Esophagus squamous epithelium (tissue), 5 donors: ENCODE results near the gene SAP30L. TPM values are rescaled to one million over a fixed set of nuclear protein-coding genes. Genes with fewer than 3 reads are reported as not detected.

Experiments used
- DNase-seq: peaks from one replicate; lab custom pipeline; 2025; lab: John Stamatoyannopoulos, UW
- H3K27ac ChIP-seq, 4 donors: fragments of 200-600 bp; sonication (generic); one replicate each; pipeline ENCODE4 v1.5.1; 2016 to 2019; ENCODE audit warnings: mild to moderate bottlenecking in 1 of 4
- H3K27me3 ChIP-seq, 4 donors: fragments of 200-600 bp; sonication (generic); 1 replicate in 3 of 4; 2 replicates in 1 of 4; pipeline versions ENCODE4 v1.5.1 to v1.6.0; 2017 to 2021; ENCODE audit warnings: antibody characterized with exemption in 1 of 4
- H3K36me3 ChIP-seq, 3 donors: fragments of 200-600 bp; sonication (generic); one replicate each; pipeline ENCODE4 v1.5.1; 2016 to 2019
- H3K4me1 ChIP-seq, 3 donors: fragments of 200-600 bp; sonication (generic); one replicate each; pipeline ENCODE4 v1.5.1; 2017 to 2019
- H3K4me3 ChIP-seq, 4 donors: fragments of 200-600 bp; sonication (generic); 1 replicate in 3 of 4; 2 replicates in 1 of 4; pipeline ENCODE4 v1.5.1; 2016 to 2019; ENCODE audit warnings: mild to moderate bottlenecking in 2 of 4, moderate library complexity in 1 of 4
- H3K9me3 ChIP-seq, 3 donors: fragments of 200-600 bp; sonication (generic); one replicate each; pipeline ENCODE4 v1.5.1; 2016 to 2019
- CTCF ChIP-seq, 6 experiments: fragments of 450-650 bp in 4 of 6; fragments of 200-600 bp in 2 of 6; sonication (generic) in 2 of 6; IDR thresholded peaks; one replicate each; pipeline ENCODE4 v1.5.1; 2016 to 2019; ENCODE audit warnings: antibody characterized with exemption in 6 of 6, mild to moderate bottlenecking in 4 of 6, moderate library complexity in 4 of 6
- POLR2A ChIP-seq, 4 donors: fragments of 450-650 bp; IDR thresholded peaks; one replicate each; pipeline ENCODE4 v1.6.1; 2017; ENCODE audit warnings: antibody characterized with exemption in 4 of 4, mild to moderate bottlenecking in 4 of 4, moderate library complexity in 3 of 4
- WGBS, 2 donors: methylation state at CpG; one replicate each; pipeline ENCODE4 v1.1.5; 2018; 5-methylcytosine and 5-hydroxymethylcytosine counted together
- intact Hi-C: fragments of 100-400 bp; cut with DNase I; formaldehyde crosslinking; loops from one replicate; pipeline ENCODE4 v1.15.0; 2022
- total RNA-seq, 4 donors: library from RNA; depleted of rRNA; stranded (reverse); fragments of >200 nt; gene quantifications; one replicate each; pipeline ENCODE4 v1.1.0, GENCODE V29; 2016
- donor health status: DM: yes; HTN: yes; CAD: no.

The SAP30L gene
- total RNA-seq, 4 donors from 2014 or later: 11.1 to 32.0 (median 12.0) TPM

GRCh38 chr5:154498591-154498990 lies 52.8 kb downstream of the SAP30L start:
- WGBS, 2 donors: 78 to 100% methylated on average over 1 of the region's 1 CpG
- no peaks in the 10 kb centered on the region for H3K9me3 ChIP-seq
- TF ChIP-seq CTCF (IDR thresholded peaks at IDR 0.05) (no peak), POLR2A (IDR thresholded peaks at IDR 0.05) (no peak)
- no peaks in the 10 kb centered on the region for H3K4me1 ChIP-seq
- no peak overlapping the region for H3K4me3 ChIP-seq
- no peak for DNase-seq
- H3K27ac ChIP-seq: no peak overlapping the region
- H3K36me3 ChIP-seq: no peaks in the 10 kb centered on the region
- peaks cover 0 to 76% (median 0%) of the 10 kb centered on the region in 4 donors for H3K27me3 ChIP-seq
- intact Hi-C loops: no loop called here

GRCh38 chr5:154498994-154499393 lies 53.2 kb downstream of the SAP30L start:
- TF ChIP-seq CTCF (IDR thresholded peaks at IDR 0.05) (no peak), POLR2A (IDR thresholded peaks at IDR 0.05) (no peak)
- no peak for DNase-seq

GRCh38 chr5:154501566-154501965 lies 55.8 kb downstream of the SAP30L start:
- H3K27ac ChIP-seq: no peak overlapping the region
- no peaks in the 10 kb centered on the region for H3K4me1 ChIP-seq
- 45 to 70% methylated on average over 2 of the region's 2 CpGs for WGBS, 2 donors
- DNase-seq: no peak
- H3K36me3 ChIP-seq: no peaks in the 10 kb centered on the region
- intact Hi-C loops: no loop called here
- no peak overlapping the region for H3K4me3 ChIP-seq
- no peaks in the 10 kb centered on the region for H3K9me3 ChIP-seq
- TF ChIP-seq POLR2A (IDR thresholded peaks at IDR 0.05): no peak
- no peak for TF ChIP-seq CTCF (IDR thresholded peaks at IDR 0.05)
- peaks cover 0 to 60% (median 0%) of the 10 kb centered on the region in 4 donors for H3K27me3 ChIP-seq

More at GRCh38 chr5:154498994-154499393, 53.2 kb downstream of the SAP30L start:
- Histone ChIP-seq H3K9me3 (no peaks in the 10 kb centered on the region), H3K4me3 (no peak overlapping the region), H3K4me1 (no peaks in the 10 kb centered on the region), H3K36me3 (no peaks in the 10 kb centered on the region), H3K27ac (no peak overlapping the region), H3K27me3 (peaks cover 0 to 72% (median 0%) of the 10 kb centered on the region in 4 donors)
- WGBS, 2 donors: 69 to 89% methylated on average over 2 of the region's 2 CpGs
- intact Hi-C loops: no loop called here

GRCh38 chr5:154502180-154502579 lies 56.4 kb downstream of the SAP30L start:
- no peak for DNase-seq
- no peak overlapping the region for H3K27ac ChIP-seq
- H3K4me1 ChIP-seq: no peaks in the 10 kb centered on the region
- H3K4me3 ChIP-seq: no peak overlapping the region
- TF ChIP-seq CTCF (IDR thresholded peaks at IDR 0.05) (no peak), POLR2A (IDR thresholded peaks at IDR 0.05) (no peak)
- 86 to 100% methylated on average over 1 of the region's 1 CpG for WGBS, 2 donors
- peaks cover 0 to 61% (median 0%) of the 10 kb centered on the region in 4 donors for H3K27me3 ChIP-seq
- H3K36me3 ChIP-seq: no peaks in the 10 kb centered on the region
- H3K9me3 ChIP-seq: no peaks in the 10 kb centered on the region
- intact Hi-C loops: no loop called here

- H3K9me3 ChIP-seq: no peaks in the 10 kb centered on the region
- no peak overlapping the region for H3K27ac ChIP-seq
- 84 to 95% methylated on average over 2 of the region's 2 CpGs for WGBS, 2 donors
- intact Hi-C loops: no loop called here
- H3K4me1 ChIP-seq: no peaks in the 10 kb centered on the region
- H3K27me3 ChIP-seq: peaks cover 0 to 62% (median 0%) of the 10 kb centered on the region in 4 donors
- no peaks in the 10 kb centered on the region for H3K36me3 ChIP-seq
- no peak overlapping the region for H3K4me3 ChIP-seq
- no peak for TF ChIP-seq CTCF (IDR thresholded peaks at IDR 0.05)
- no peak for TF ChIP-seq POLR2A (IDR thresholded peaks at IDR 0.05)
- no peak for DNase-seq
Measured at GRCh38 chr5:154503698-154504039, 57.9 kb downstream of the SAP30L start.
